ENCODE measurements around the gene RNF103. TPM values are rescaled to one million over a fixed set of nuclear protein-coding genes. Genes with fewer than 3 reads are reported as not detected.

RNF103 gene
- total RNA-seq, 1 donor from 2014 or later, result 41.2 TPM

DNA sequence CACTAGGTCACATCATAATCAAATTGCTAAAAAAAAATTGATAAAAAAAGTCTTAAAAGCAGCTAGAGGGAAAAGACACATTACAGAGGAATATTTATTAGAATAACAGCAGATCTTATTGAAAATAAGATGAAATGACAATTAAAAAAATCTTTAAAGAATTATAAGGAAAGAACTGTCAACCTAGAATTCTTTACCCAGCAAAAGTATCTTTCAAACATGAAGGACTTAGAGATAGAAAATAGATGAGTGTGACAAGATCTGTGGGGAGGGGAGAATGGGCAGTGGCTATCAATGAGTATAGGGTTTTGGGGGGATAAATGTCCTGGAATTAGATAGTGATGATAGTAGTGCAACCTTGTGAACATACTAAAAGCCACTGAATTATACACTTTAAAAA is 26.5 kb upstream of the RNF103 start:
- H3K9me3 Mint-ChIP-seq, result peaks cover 30% of the 10 kb centered on the region

DNA sequence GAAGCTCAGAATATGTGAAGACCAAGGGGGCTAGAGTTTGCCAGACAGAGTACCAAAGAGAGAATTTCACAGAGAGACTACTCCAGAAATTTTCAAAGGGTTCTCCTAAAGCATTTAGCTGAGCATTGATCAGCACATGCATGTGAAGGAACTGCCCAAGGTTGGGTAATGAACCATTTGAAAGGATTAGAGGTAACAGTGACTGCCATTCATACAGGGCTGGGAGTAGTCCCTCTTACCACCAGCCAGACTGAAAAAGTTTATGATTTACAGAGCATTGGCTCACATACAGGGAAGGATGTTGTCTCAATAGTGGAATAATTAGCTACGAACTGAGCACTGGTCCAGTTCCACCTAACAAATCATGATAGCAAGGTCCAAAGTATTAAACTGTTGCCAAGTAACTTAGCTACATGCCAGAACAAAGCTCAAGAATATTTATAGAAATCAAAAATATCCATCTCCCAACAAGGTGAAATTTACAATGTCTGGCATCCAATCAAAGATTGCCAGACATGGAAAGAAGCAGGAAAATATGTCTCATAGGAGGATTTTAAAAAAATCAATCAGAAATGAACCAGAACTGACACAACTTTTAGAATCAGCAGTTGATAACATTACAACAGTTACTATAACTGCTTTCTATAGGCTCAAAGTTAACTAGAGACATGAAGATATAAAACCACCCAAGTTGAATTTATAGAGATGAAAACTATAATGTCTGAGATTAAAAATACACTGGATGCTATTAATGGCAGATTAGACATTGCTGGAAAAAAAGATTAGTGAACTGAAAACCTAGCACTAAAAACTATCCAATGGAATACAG is 25.7 kb upstream of the RNF103 start:
- Mint-ChIP-seq H3K27ac (no peak overlapping the region), H3K9me3 (peaks cover 31% of the 10 kb centered on the region), H3K36me3 (peaks cover 8% of the 10 kb centered on the region), H3K27me3 (ENCODE audit: low read depth) (no peaks in the 10 kb centered on the region), H3K4me3 (no peak overlapping the region), H3K4me1 (no peaks in the 10 kb centered on the region)
- TF ChIP-seq, protein P1, sequence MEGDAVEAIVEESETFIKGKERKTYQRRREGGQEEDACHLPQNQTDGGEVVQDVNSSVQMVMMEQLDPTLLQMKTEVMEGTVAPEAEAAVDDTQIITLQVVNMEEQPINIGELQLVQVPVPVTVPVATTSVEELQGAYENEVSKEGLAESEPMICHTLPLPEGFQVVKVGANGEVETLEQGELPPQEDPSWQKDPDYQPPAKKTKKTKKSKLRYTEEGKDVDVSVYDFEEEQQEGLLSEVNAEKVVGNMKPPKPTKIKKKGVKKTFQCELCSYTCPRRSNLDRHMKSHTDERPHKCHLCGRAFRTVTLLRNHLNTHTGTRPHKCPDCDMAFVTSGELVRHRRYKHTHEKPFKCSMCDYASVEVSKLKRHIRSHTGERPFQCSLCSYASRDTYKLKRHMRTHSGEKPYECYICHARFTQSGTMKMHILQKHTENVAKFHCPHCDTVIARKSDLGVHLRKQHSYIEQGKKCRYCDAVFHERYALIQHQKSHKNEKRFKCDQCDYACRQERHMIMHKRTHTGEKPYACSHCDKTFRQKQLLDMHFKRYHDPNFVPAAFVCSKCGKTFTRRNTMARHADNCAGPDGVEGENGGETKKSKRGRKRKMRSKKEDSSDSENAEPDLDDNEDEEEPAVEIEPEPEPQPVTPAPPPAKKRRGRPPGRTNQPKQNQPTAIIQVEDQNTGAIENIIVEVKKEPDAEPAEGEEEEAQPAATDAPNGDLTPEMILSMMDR (IDR thresholded peaks at IDR 0.05; ENCODE audit: unreplicated experiment), result no peak
- no peak for DNase-seq (ENCODE audit: low spot score in 2 of 2, unreplicated experiment in 2 of 2)

More for the DNA sequence above, 26.5 kb upstream of the RNF103 start:
- Mint-ChIP-seq H3K27ac (no peak overlapping the region), H3K36me3 (peaks cover 8% of the 10 kb centered on the region), H3K4me1 (no peaks in the 10 kb centered on the region), H3K4me3 (no peak overlapping the region), H3K27me3 (ENCODE audit: low read depth) (no peaks in the 10 kb centered on the region)
- DNase-seq (ENCODE audit: low spot score in 2 of 2, unreplicated experiment in 2 of 2), result no peak
- TF ChIP-seq, protein P1 (IDR thresholded peaks at IDR 0.05; ENCODE audit: unreplicated experiment), result no peak

DNA sequence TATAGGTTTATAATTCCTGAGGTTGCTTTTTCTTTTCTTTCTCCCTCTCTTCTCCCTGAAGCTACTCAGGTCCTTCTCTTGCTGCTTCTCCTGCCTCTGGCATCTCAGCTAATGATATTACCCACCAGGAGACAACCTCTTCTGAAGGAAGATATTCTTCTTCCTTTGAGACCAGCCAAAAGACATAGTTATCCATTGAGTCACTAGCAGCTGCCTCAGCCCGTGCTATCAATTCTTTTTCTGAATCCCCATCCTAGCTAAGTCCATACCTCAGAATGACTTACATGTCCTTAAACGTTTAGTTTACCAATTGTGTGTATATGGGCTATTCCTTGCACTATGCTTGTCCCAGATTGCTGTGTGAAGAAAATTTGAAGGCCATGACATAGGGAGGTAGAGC is 25.0 kb upstream of the RNF103 start:
- no peak for DNase-seq (ENCODE audit: low spot score in 2 of 2, unreplicated experiment in 2 of 2)
- Mint-ChIP-seq H3K4me3 (no peak overlapping the region), H3K9me3 (peaks cover 36% of the 10 kb centered on the region), H3K36me3 (peaks cover 8% of the 10 kb centered on the region), H3K4me1 (no peaks in the 10 kb centered on the region), H3K27me3 (ENCODE audit: low read depth) (no peaks in the 10 kb centered on the region), H3K27ac (no peak overlapping the region)
- TF ChIP-seq, protein P1 (IDR thresholded peaks at IDR 0.05; ENCODE audit: unreplicated experiment), result no peak

DNA sequence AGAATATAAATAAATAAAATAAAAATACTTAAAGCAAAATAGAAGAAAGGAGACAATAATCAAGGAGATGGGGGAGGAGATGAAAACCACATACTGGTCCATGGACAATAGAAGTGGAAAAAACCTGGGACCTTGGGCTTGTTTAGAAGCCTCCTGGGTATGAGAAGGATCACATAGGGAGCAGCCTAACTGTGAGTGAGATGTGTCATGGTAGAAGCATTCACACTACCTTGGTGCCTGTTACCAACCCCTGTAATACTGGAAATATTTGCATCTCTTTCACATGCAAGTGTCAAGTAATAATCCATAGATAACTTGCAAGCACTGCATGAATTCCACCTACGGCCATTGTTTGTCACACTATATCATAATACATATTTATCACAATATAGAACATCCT is 23.2 kb upstream of the RNF103 start:
- no peak for DNase-seq (ENCODE audit: low spot score in 2 of 2, unreplicated experiment in 2 of 2)
- Mint-ChIP-seq H3K9me3 (peaks cover 37% of the 10 kb centered on the region), H3K36me3 (peaks cover 8% of the 10 kb centered on the region), H3K27me3 (ENCODE audit: low read depth) (no peaks in the 10 kb centered on the region), H3K4me3 (no peak overlapping the region), H3K27ac (no peak overlapping the region), H3K4me1 (no peaks in the 10 kb centered on the region)
- TF ChIP-seq, protein P1 (IDR thresholded peaks at IDR 0.05; ENCODE audit: unreplicated experiment), result no peak

DNA sequence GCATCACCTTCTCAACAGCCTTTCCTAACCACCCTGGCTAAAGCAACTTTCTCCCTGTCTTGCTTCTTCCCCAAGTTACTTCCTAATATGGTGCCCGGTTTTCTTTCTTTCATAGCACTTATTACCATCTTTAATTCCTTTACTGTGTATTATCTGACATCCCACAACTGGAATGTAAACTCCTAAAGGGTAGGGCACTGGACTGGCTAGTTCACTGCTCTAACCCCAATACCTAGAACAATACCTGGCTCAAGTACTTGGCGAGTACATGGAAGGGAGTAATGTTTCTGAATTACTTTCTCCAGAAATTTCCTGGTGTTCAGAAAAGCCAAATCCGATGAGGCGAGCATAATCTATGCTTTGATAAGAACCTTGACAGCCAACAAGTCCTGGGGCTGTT is 22.7 kb upstream of the RNF103 start:
- Mint-ChIP-seq H3K4me3 (no peak overlapping the region), H3K9me3 (peaks cover 32% of the 10 kb centered on the region), H3K36me3 (peaks cover 8% of the 10 kb centered on the region), H3K4me1 (no peaks in the 10 kb centered on the region), H3K27me3 (ENCODE audit: low read depth) (no peaks in the 10 kb centered on the region), H3K27ac (no peak overlapping the region)
- TF ChIP-seq, protein P1 (IDR thresholded peaks at IDR 0.05; ENCODE audit: unreplicated experiment), result no peak
- DNase-seq (ENCODE audit: low spot score in 2 of 2, unreplicated experiment in 2 of 2), result no peak
